Subcutaneous abdominal adipose tissue (tissue), 5 donors: ENCODE data around the gene COX4I2.
A peak's percentile ranks its signal among the peaks of the same experiment; 100 is the strongest.

Source experiments
- H3K27ac ChIP-seq: one replicate; pipeline ENCODE4 v1.7.0; 2013; ENCODE audit warnings: low read depth, mild to moderate bottlenecking, inconsistent platforms, low read length, moderate library complexity
- H3K27me3 ChIP-seq, 5 donors: one replicate each; pipeline ENCODE4 v1.7.0; 2013; ENCODE audit warnings: low read length in 5 of 5, inconsistent platforms in 1 of 5; ENCODE audit not compliant: control insufficient read depth in 5 of 5, insufficient read depth in 4 of 5
- H3K36me3 ChIP-seq, 5 donors: one replicate each; pipeline ENCODE4 v1.7.0; 2013; ENCODE audit warnings: low read length in 5 of 5; ENCODE audit not compliant: control insufficient read depth in 5 of 5, insufficient read depth in 5 of 5
- H3K4me1 ChIP-seq, 5 donors: one replicate each; pipeline ENCODE4 v1.7.0; 2013; ENCODE audit warnings: low read length in 5 of 5, mild to moderate bottlenecking in 3 of 5, moderate library complexity in 1 of 5; ENCODE audit not compliant: control insufficient read depth in 5 of 5, insufficient read depth in 5 of 5
- H3K4me3 ChIP-seq, 5 donors: one replicate each; pipeline ENCODE4 v1.7.0; 2013; ENCODE audit warnings: low read length in 5 of 5, low read depth in 1 of 5
- H3K9ac ChIP-seq, 5 donors: one replicate each; pipeline ENCODE4 v1.7.0; 2013; ENCODE audit warnings: low read length in 5 of 5, mild to moderate bottlenecking in 4 of 5, moderate library complexity in 3 of 5
- H3K9me3 ChIP-seq, 5 donors: one replicate each; pipeline ENCODE4 v1.7.0; 2013; ENCODE audit warnings: low read length in 5 of 5; ENCODE audit not compliant: control insufficient read depth in 5 of 5
- donor health status: healthy.
- donor health status: healthy.
- donor health status: healthy.
- donor health status: healthy.
- donor health status: healthy.

The COX4I2 gene

DNA sequence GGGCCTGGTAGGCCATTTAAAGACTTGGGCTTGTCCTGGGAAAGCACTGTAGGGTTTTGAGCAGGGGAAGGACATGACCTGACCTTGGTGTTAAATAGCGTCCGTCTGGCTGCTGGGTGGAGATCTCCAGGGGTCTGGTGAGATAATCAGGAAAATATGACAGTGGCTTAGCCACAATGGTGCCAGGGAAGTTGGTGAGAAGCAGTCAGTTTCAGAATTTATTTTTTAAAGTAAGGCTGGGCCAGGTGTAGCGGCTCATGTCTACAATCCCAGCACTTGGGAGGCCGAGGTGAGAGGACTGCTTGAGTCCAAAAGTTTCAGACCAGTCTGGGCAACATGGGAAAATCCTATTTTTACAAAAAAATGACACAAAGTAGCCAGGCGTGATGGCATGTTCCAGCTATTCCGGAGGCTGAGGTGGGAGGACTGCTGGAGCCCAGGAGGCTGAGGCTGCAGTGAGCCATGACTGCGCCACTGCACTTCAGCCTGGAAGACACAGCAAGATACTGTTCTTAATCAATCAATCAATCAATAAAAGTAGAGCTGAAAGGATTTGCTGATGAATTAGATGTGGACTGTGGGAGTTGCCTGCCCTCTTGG, 43.5 kb downstream of the COX4I2 start:
- Histone ChIP-seq H3K36me3 (peaks cover 2 to 55% (median 22%) of the 10 kb centered on the region in 5 donors), H3K27me3 (no peaks in the 10 kb centered on the region), H3K4me3 (no peak overlapping the region), H3K9ac (no peak overlapping the region), H3K27ac (no peak overlapping the region), H3K9me3 (no peaks in the 10 kb centered on the region), H3K4me1 (peaks cover 0 to 82% (median 40%) of the 10 kb centered on the region in 5 donors)

DNA sequence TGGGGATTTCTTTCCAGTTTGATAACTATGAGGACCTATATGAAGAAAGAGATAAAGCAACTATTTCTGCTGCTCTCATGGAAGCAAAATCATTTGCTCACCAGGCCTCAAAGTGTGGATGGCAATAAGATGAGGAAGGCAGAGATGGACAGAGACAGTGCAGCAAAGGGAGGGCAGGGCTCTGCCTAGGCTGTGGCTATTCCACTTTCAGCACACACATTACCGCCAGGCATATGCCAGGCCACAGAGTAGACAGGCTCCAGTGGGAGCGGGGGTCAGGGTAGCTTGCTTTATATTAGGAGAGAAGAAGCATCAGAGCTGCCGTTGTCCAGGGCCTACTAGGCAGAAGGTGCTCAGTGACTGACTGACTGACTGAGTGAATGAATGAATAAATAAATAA, 44.1 kb downstream of the COX4I2 start:
- Histone ChIP-seq H3K9me3 (no peaks in the 10 kb centered on the region), H3K4me1 (peaks cover 0 to 77% (median 35%) of the 10 kb centered on the region in 5 donors), H3K27me3 (no peaks in the 10 kb centered on the region), H3K9ac (no peak overlapping the region), H3K27ac (no peak overlapping the region), H3K36me3 (peaks cover 2 to 53% (median 22%) of the 10 kb centered on the region in 5 donors), H3K4me3 (no peak overlapping the region)

DNA sequence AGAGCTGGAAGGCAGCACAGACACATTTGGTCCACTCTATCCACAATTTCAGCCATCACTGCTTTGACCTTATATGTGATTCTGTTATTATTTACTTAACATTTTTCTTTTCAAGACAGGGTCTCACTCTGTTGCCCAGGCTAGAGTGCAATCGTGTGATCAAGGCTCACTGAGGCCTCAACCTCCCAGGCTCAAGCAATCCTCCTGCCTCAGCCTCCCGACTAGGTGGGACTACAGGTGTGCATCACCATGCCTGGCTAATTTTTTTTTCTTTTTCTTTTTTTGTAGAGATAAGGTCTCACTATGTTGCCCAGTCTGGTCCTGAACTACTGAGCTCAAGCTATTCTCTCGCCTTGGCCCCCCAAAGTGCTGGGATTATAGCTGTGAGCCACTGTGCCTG, 44.6 kb downstream of the COX4I2 start:
- Histone ChIP-seq H3K9me3 (no peaks in the 10 kb centered on the region), H3K27me3 (no peaks in the 10 kb centered on the region), H3K27ac (no peak overlapping the region), H3K4me3 (no peak overlapping the region), H3K9ac (no peak overlapping the region), H3K4me1 (peaks cover 0 to 74% (median 33%) of the 10 kb centered on the region in 5 donors), H3K36me3 (peaks cover 2 to 52% (median 22%) of the 10 kb centered on the region in 5 donors)

DNA sequence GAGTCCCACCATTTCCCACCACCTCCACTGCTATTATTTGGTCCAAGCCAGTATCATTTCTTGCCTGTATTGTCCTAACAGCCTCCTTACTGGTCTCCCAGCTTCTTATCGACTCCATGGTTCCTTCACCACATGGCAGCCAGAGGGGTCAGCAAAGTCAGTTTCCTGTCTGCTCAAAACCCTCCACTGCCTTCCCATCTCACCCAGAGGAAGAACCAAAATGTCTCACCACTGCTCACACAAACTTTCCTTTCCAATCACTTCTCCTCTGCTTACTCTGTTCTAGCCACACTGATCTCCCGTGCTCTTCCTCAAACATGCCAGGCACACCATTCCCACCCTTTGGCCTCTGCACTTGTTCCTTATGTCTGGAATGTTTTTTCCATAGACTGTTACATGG, 45.2 kb downstream of the COX4I2 start:
- no peak overlapping the region for H3K4me3 ChIP-seq
- H3K9me3 ChIP-seq: no peaks in the 10 kb centered on the region
- H3K9ac ChIP-seq: no peak overlapping the region
- no peaks in the 10 kb centered on the region for H3K27me3 ChIP-seq
- H3K4me1 ChIP-seq: peaks cover 0 to 68% (median 27%) of the 10 kb centered on the region in 5 donors
- no peak overlapping the region for H3K27ac ChIP-seq
- H3K36me3 ChIP-seq: peaks cover 2 to 53% (median 20%) of the 10 kb centered on the region in 5 donors

DNA sequence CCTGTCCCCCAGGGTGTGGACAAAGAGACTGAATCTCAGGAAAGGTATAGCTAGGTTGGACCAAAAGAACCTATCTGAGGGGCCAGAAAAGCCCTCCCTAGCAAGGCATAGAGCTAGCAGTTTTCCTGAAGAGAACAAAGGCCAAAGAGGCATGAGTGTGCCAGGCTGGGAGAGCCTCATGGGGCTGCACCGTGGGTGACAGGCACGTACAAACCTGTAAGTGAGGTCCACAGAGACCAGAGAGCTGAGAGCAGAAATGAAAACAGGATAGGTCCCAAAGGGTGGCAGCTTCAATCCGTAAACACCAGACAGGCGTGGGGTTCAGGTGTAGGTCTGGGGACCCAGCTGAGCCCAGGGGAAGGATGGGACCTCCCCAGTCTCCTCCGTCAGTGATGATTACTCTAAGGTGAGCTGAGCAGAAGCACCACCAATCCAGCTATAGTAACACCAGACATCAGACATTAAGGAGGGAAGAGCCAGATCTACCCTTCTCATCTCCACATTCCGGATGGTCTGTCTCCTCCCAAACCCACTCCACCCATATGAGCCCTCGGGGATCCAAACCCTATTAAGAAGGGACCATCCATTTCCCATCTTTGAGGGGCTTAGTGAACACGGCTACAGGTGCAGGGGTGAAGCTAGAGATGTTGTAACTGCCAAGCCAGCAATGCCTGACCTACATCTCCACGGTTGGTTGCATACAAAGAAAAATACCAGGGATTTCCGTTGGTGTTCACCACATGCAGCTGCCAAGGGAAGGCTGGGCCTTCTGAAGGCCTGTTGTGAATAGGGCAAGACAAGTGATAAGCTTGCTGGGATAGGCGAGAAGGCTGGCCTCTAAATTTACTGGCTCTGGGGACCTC, 46.7 kb downstream of the COX4I2 start:
- Histone ChIP-seq H3K27me3 (no peaks in the 10 kb centered on the region), H3K27ac (no peak overlapping the region), H3K36me3 (peaks cover 5 to 43% (median 7%) of the 10 kb centered on the region in 5 donors), H3K9ac (no peak overlapping the region), H3K4me3 (no peak overlapping the region), H3K9me3 (no peaks in the 10 kb centered on the region), H3K4me1 (peaks cover 0 to 54% (median 17%) of the 10 kb centered on the region in 5 donors)

DNA sequence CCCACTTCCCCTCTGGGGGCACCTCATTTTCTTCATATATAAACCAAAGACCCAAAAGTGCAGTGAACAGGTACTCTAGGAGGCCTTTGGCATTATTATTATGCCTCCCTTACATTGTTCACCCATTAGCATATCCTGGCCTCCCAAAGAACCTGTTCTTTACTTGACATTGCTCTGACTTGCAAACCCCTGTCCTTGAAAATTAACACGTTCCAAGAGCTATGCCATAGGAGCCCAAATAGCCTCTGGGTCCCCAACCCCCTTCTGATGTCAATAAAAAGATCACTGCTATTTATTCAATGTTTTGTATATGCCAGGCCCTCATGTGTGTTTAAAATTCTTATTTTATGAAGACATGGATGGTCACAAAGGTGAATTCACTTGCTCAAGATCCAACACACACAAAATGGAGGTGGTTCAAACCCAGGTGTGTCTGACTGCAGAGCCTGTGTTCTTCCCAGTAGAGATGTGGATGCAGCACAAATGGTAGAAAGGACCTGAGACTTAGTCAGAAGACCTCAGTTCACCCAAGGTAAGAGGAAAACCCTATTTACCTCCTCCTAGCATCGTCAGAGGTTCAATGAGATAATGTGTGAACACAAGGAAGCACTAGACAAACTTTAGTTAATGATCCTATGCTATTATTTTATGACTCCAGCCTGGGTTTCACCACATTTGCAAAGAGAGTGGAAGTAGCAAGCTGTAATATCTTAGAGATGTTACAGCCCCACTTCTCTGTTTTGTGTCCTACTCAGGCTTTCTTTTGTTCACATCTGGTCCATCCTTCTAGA, 48.3 kb downstream of the COX4I2 start:
- Histone ChIP-seq H3K27ac (peak overlapping the region; percentile 10), H3K36me3 (peaks cover 2 to 33% (median 4%) of the 10 kb centered on the region in 5 donors), H3K4me3 (no peak overlapping the region), H3K9me3 (no peaks in the 10 kb centered on the region), H3K9ac (peak overlapping the region in 1 of 5 donors; percentile 22), H3K4me1 (peaks cover 0 to 46% (median 7%) of the 10 kb centered on the region in 5 donors), H3K27me3 (no peaks in the 10 kb centered on the region)

DNA sequence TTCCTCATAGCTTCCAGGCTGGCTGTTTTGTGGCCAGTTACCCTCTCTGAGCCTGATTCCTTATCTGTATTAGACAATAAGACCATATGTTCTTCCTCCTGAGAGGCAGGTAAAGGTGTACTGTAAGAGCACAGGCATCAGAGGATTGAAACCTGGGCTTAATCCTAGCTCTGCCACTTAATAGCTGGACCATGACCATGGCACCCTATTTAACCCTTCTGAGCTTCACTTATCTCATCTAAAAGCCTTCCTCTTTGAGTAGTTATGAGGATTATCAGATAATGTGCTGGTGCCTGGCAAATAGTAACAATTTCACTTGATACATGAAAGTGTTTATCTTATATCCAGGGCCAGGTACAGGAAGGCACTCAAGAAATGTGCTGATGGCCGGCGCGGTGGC, 50.1 kb downstream of the COX4I2 start:
- H3K36me3 ChIP-seq: peaks cover 0 to 35% (median 8%) of the 10 kb centered on the region in 5 donors
- H3K27me3 ChIP-seq: no peaks in the 10 kb centered on the region
- H3K4me1 ChIP-seq: peaks cover 3 to 39% (median 7%) of the 10 kb centered on the region in 5 donors
- no peak overlapping the region for H3K9ac ChIP-seq
- H3K27ac ChIP-seq: no peak overlapping the region
- H3K9me3 ChIP-seq: no peaks in the 10 kb centered on the region
- H3K4me3 ChIP-seq: no peak overlapping the region

DNA sequence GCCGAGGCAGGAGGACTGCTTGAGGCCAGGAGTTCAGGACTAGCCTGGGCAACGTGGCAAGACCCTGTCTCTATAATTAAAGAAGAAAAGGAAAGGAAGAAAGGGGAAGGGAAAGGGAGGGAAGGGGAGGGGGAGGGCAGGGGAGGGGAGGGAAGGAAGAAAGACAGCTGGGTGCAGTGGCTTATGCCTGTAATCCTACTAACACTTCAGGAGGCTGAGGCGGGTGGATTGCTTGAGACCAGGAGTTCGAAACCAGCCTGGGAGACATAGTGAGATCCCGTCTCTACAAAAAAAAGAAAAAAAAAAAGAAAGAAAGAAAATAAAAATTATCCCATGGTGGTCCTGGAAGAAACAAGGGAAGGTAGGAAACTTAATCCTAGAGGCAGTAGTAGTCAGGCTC, 51.4 kb downstream of the COX4I2 start:
- no peaks in the 10 kb centered on the region for H3K27me3 ChIP-seq
- no peak overlapping the region for H3K4me3 ChIP-seq
- no peaks in the 10 kb centered on the region for H3K9me3 ChIP-seq
- no peak overlapping the region for H3K27ac ChIP-seq
- H3K36me3 ChIP-seq: peaks cover 0 to 33% (median 5%) of the 10 kb centered on the region in 5 donors
- H3K9ac ChIP-seq: no peak overlapping the region
- peaks cover 3 to 40% (median 10%) of the 10 kb centered on the region in 5 donors for H3K4me1 ChIP-seq

DNA sequence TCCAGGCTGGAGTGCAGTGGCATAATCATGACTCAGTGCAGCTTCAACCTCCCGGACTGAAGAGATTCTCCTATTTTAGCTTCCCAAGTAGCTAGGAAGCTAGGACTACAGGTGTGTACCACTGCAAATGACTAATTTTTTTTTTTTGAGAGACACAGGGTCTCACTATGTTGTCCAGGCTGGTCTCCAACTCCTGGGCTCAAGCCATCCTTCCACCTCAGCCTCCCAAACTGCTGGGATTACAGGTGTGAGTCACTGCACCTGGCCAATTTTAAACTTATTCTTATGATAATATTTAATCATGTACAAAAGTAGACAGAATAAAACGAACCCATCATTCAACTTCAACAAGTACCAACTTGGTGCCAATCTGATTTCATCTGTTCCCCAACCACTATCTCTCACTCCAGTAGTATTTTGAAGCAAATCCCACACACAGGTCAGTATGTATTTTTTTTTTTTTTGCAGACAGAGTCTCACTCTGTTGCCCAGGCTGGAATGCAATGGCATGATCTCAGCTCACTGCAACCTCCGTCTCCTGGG, 52.5 kb downstream of the COX4I2 start:
- Histone ChIP-seq H3K4me3 (no peak overlapping the region), H3K9ac (no peak overlapping the region), H3K27ac (no peak overlapping the region), H3K27me3 (no peaks in the 10 kb centered on the region), H3K4me1 (peaks cover 3 to 42% (median 20%) of the 10 kb centered on the region in 5 donors), H3K36me3 (peaks cover 0 to 27% (median 3%) of the 10 kb centered on the region in 5 donors), H3K9me3 (no peaks in the 10 kb centered on the region)
